ENCODE measurements around the gene PLOD2.

The PLOD2 gene

GRCh38 chr3:146160964-146161662 lies at the start of gene PLOD2:
Gene PLOD2 (minus strand): TSS chr3:146161184. CDS start chr3:146160989, 195 bp downstream.
- DNase-seq (ENCODE audit: low spot score): peak; percentile 69
- TF ChIP-seq CTCF (IDR thresholded peaks at IDR 0.05; ENCODE audit: extremely low read depth, missing control alignments): no peak

- no peak for DNase-seq (ENCODE audit: low spot score)
- TF ChIP-seq CTCF (IDR thresholded peaks at IDR 0.05; ENCODE audit: extremely low read depth, missing control alignments): no peak
Measured at GRCh38 chr3:146209371-146209770, 48.4 kb upstream of the PLOD2 start.

- TF ChIP-seq CTCF (IDR thresholded peaks at IDR 0.05; ENCODE audit: extremely low read depth, missing control alignments): no peak
- no peak for DNase-seq (ENCODE audit: low spot score)
Measured at GRCh38 chr3:146203776-146204175, 42.8 kb upstream of the PLOD2 start.

GRCh38 chr3:146200461-146201220 lies 39.7 kb upstream of the PLOD2 start:
- DNase-seq (ENCODE audit: low spot score): no peak
- no peak for TF ChIP-seq CTCF (IDR thresholded peaks at IDR 0.05; ENCODE audit: extremely low read depth, missing control alignments)

GRCh38 chr3:146199762-146200161 lies 38.8 kb upstream of the PLOD2 start:
- DNase-seq (ENCODE audit: low spot score): no peak
- TF ChIP-seq CTCF (IDR thresholded peaks at IDR 0.05; ENCODE audit: extremely low read depth, missing control alignments): no peak

GRCh38 chr3:146196789-146197188 lies 35.8 kb upstream of the PLOD2 start:
- no peak for DNase-seq (ENCODE audit: low spot score)
- no peak for TF ChIP-seq CTCF (IDR thresholded peaks at IDR 0.05; ENCODE audit: extremely low read depth, missing control alignments)

GRCh38 chr3:146195605-146196004 lies 34.6 kb upstream of the PLOD2 start:
- DNase-seq (ENCODE audit: low spot score): no peak
- TF ChIP-seq CTCF (IDR thresholded peaks at IDR 0.05; ENCODE audit: extremely low read depth, missing control alignments): no peak

All from GM20000 (cell line).